ENCODE measurements around the gene ZNF554. TPM values are rescaled to one million over a fixed set of nuclear protein-coding genes. Genes with fewer than 3 reads are reported as not detected.

Gene ZNF554
- polyA plus RNA-seq, 2 donors = 1.5 to 4.9 TPM

- WGBS, 2 donors = 88 to 92% methylated on average over 32 of the region's 32 CpGs
- Histone ChIP-seq H3K4me1 (ENCODE audit: control insufficient read depth in 2 of 2, insufficient read depth in 2 of 2, low read length in 1 of 2) (no peaks in the 10 kb centered on the region), H3K27me3 (ENCODE audit: control insufficient read depth in 1 of 2, insufficient read depth in 2 of 2, low read length in 2 of 2) (no peaks in the 10 kb centered on the region), H3K27ac (ENCODE audit: low read depth in 2 of 2, low read length in 1 of 2) (no peak overlapping the region), H3K4me3 (ENCODE audit: low read depth in 1 of 2, low read length in 2 of 2) (no peak overlapping the region), H3K9me3 (ENCODE audit: control insufficient read depth in 2 of 2, insufficient read depth in 1 of 2, low read depth in 1 of 2, low read length in 1 of 2) (peaks cover 19% of the 10 kb centered on the region in 2 donors), H3K36me3 (ENCODE audit: control insufficient read depth in 2 of 2, insufficient read depth in 2 of 2, low read length in 1 of 2) (peaks cover 0 to 4% of the 10 kb centered on the region in 2 donors)
These were observed 58.0 kb downstream of the ZNF554 start for GRCh38 chr19:2877398-2878331.

GRCh38 chr19:2883686-2884439, 64.2 kb downstream of the ZNF554 start:
- no peak overlapping the region for H3K4me3 ChIP-seq (ENCODE audit: low read depth in 1 of 2, low read length in 2 of 2)
- H3K9me3 ChIP-seq (ENCODE audit: control insufficient read depth in 2 of 2, insufficient read depth in 1 of 2, low read depth in 1 of 2, low read length in 1 of 2) = peaks cover 0 to 4% of the 10 kb centered on the region in 2 donors
- H3K4me1 ChIP-seq (ENCODE audit: control insufficient read depth in 2 of 2, insufficient read depth in 2 of 2, low read length in 1 of 2) = no peaks in the 10 kb centered on the region
- WGBS, 2 donors = 85 to 87% methylated on average over 14 of the region's 14 CpGs
- H3K36me3 ChIP-seq (ENCODE audit: control insufficient read depth in 2 of 2, insufficient read depth in 2 of 2, low read length in 1 of 2) = no peaks in the 10 kb centered on the region
- no peak overlapping the region for H3K27ac ChIP-seq (ENCODE audit: low read depth in 2 of 2, low read length in 1 of 2)
- no peaks in the 10 kb centered on the region for H3K27me3 ChIP-seq (ENCODE audit: control insufficient read depth in 1 of 2, insufficient read depth in 2 of 2, low read length in 2 of 2)

- Histone ChIP-seq H3K36me3 (ENCODE audit: control insufficient read depth in 2 of 2, insufficient read depth in 2 of 2, low read length in 1 of 2) (no peaks in the 10 kb centered on the region), H3K9me3 (ENCODE audit: control insufficient read depth in 2 of 2, insufficient read depth in 1 of 2, low read depth in 1 of 2, low read length in 1 of 2) (no peaks in the 10 kb centered on the region), H3K4me1 (ENCODE audit: control insufficient read depth in 2 of 2, insufficient read depth in 2 of 2, low read length in 1 of 2) (no peaks in the 10 kb centered on the region), H3K27ac (ENCODE audit: low read depth in 2 of 2, low read length in 1 of 2) (no peak overlapping the region), H3K27me3 (ENCODE audit: control insufficient read depth in 1 of 2, insufficient read depth in 2 of 2, low read length in 2 of 2) (no peaks in the 10 kb centered on the region), H3K4me3 (ENCODE audit: low read depth in 1 of 2, low read length in 2 of 2) (no peak overlapping the region)
- 85% methylated on average over 17 of the region's 17 CpGs for WGBS, 2 donors
These were observed 66.1 kb downstream of the ZNF554 start for GRCh38 chr19:2885736-2886135.

Other genes with a start within 250 kb of the ZNF554 start
- gene GNG7, start 117.2 kb upstream of the ZNF554 start, polyA plus RNA-seq = 1 to 10 TPM; 1.2 to 2.4 TPM
- gene DIRAS1, start 98.5 kb upstream of the ZNF554 start, polyA plus RNA-seq = 1 to 10 TPM; 1.2 to 1.9 TPM
- 10 to 100 TPM; 13.0 to 19.8 TPM for gene SLC39A3, start 79.9 kb upstream of the ZNF554 start, polyA plus RNA-seq
- 10 to 100 TPM; 42.5 to 56.1 TPM for gene SGTA, start 36.6 kb upstream of the ZNF554 start, polyA plus RNA-seq
- gene THOP1, start 34.4 kb upstream of the ZNF554 start, polyA plus RNA-seq = 10 to 100 TPM; 56.5 to 77.4 TPM
- 1 to 10 TPM; 1.2 to 2.4 TPM for gene ZNF555, start 21.6 kb downstream of the ZNF554 start, polyA plus RNA-seq
- under 1 TPM; 0.49 to 0.78 TPM for gene ZNF556, start 47.5 kb downstream of the ZNF554 start, polyA plus RNA-seq
- gene ZNF57, start 81.1 kb downstream of the ZNF554 start, polyA plus RNA-seq = 1 to 10 TPM; 6.8 to 8.1 TPM
- gene ZNF77, start 125.1 kb downstream of the ZNF554 start, polyA plus RNA-seq = 1 to 10 TPM; 2.6 TPM
- 1 to 10 TPM; 1.1 to 2.6 TPM for gene TLE6, start 157.7 kb downstream of the ZNF554 start, polyA plus RNA-seq
- 10 to 100 TPM; 10.1 to 16.0 TPM for gene TLE2, start 209.4 kb downstream of the ZNF554 start, polyA plus RNA-seq
- gene TLE5, start 242.6 kb downstream of the ZNF554 start, polyA plus RNA-seq = 100 to 1,000 TPM; 356 to 578 TPM